WTC11 (cell line): ENCODE measurements around the gene BLM.

Experiments
- ATF2 ChIP-seq: sonication (generic); formaldehyde crosslinking; IDR thresholded peaks from 2 replicates; pipeline ENCODE4 v1.8.1; 2022; ENCODE audit warnings: low read depth, missing genetic modification reagents, borderline replicate concordance
- CDX4 ChIP-seq: fragments of 250-450 bp; sonication (Bioruptor Pico); IDR thresholded peaks from 2 replicates; pipeline ENCODE4 v1.9.0; 2021; ENCODE audit warnings: moderate library complexity, mild to moderate bottlenecking, inconsistent platforms, borderline replicate concordance
- CREB1 ChIP-seq: sonication (generic); formaldehyde crosslinking; IDR thresholded peaks from 2 replicates; pipeline ENCODE4 v1.8.0; 2023; ENCODE audit warnings: mild to moderate bottlenecking, missing genetic modification reagents
- CTCF ChIP-seq: fragments of 200-600 bp; IDR thresholded peaks from 2 replicates; pipeline ENCODE4 v1.8.0; 2022; ENCODE audit warnings: antibody characterized with exemption
- JUN ChIP-seq: sonication (generic); formaldehyde crosslinking; IDR thresholded peaks from 2 replicates; pipeline ENCODE4 v1.8.0; 2023; ENCODE audit warnings: mild to moderate bottlenecking, missing genetic modification reagents
- TCF7 ChIP-seq: sonication (generic); formaldehyde crosslinking; IDR thresholded peaks from 2 replicates; pipeline ENCODE4 v1.8.0; 2022; ENCODE audit warnings: mild to moderate bottlenecking, low read depth, missing genetic modification reagents, moderate library complexity
- ZNF317 ChIP-seq: sonication (generic); formaldehyde crosslinking; IDR thresholded peaks from 2 replicates; pipeline ENCODE4 v1.8.1; 2023; ENCODE audit warnings: low read depth, mild to moderate bottlenecking, moderate library complexity, missing genetic modification reagents, borderline replicate concordance

GRCh38 chr15:90685591-90686434 lies 31.3 kb upstream of the BLM start:
- no peak for TF ChIP-seq TCF7 (CRISPR knock-in tag)
- TF ChIP-seq ATF2 (CRISPR knock-in tag) = no peak
- no peak for TF ChIP-seq CREB1 (CRISPR knock-in tag)
- no peak for TF ChIP-seq CTCF
- TF ChIP-seq JUN (CRISPR knock-in tag) = no peak
- no peak for TF ChIP-seq CDX4 (CRISPR knock-in tag)
- no peak for TF ChIP-seq ZNF317 (CRISPR knock-in tag)
